ENCODE measurements around the gene SPEN.

- TF ChIP-seq EZH2 (IDR thresholded peaks at IDR 0.05; ENCODE audit: borderline replicate concordance, low read depth, low read length, severe bottlenecking) (no peak), CTCF (IDR thresholded peaks at IDR 0.05; ENCODE audit: borderline replicate concordance, extremely low read depth, low read length, poor library complexity, severe bottlenecking) (no peak)
These were observed 104.0 kb downstream of the SPEN start for GRCh38 chr1:15951341-15952153.
